IMR-90 (cell line): ENCODE measurements around the gene IFT25. TPM values are rescaled to one million over a fixed set of nuclear protein-coding genes. Genes with fewer than 3 reads are reported as not detected.

ENCODE experiments used
- ATAC-seq: fragments of 200-7000 bp; cut with Tn5 transposase; 2 replicates; pipeline ENCODE4 v1.9.1; 2020; ENCODE audit warnings: low read depth, mild to moderate bottlenecking, moderate library complexity
- BruUV-seq: library from RNA; stranded (reverse); fragments of 400-500 nt; replicated peaks from 2 replicates; lab custom pipeline; 2021; lab: Mats Ljungman, UMichigan
- CTCF ChIA-PET: fragments of 300-600 bp; formaldehyde crosslinking; extraction: SDS; loops from one replicate; lab custom pipeline; 2021; ENCODE audit warnings: antibody characterized with exemption; lab: Yijun Ruan, JAX
- POLR2A ChIA-PET: fragments of 300-600 bp; sonication (Branson Sonifier 250); formaldehyde crosslinking; loops from one replicate; lab custom pipeline; 2022; ENCODE audit warnings: antibody characterized with exemption; ENCODE audit not compliant: unreplicated experiment; lab: Charles Lee
- DNase-seq: peaks from one replicate; pipeline ENCODE4 v3.0.0; 2013
- H2AFZ ChIP-seq: replicated peaks from 2 replicates; pipeline ENCODE3; 2013; ENCODE audit warnings: low read length, mild to moderate bottlenecking; ENCODE audit not compliant: poor library complexity
- H2AK5ac ChIP-seq: 2 replicates; pipeline ENCODE4 v1.6.1; 2013; ENCODE audit warnings: low read depth, low read length, inconsistent platforms
- H2AK9ac ChIP-seq: replicated peaks from 2 replicates; pipeline ENCODE3; 2013; ENCODE audit warnings: mild to moderate bottlenecking, low read depth, low read length, moderate library complexity; ENCODE audit not compliant: poor library complexity
- H2BK120ac ChIP-seq: 2 replicates; pipeline ENCODE4 v1.6.1; 2013; ENCODE audit warnings: low read depth, low read length, inconsistent platforms
- H2BK15ac ChIP-seq: 3 replicates; pipeline ENCODE4 v1.6.1; 2013; ENCODE audit warnings: low read depth, low read length, inconsistent platforms
- H2BK20ac ChIP-seq: 2 replicates; pipeline ENCODE4 v1.6.1; 2013; ENCODE audit warnings: low read depth, mild to moderate bottlenecking, inconsistent platforms, low read length, moderate library complexity
- H2BK5ac ChIP-seq: 2 replicates; pipeline ENCODE4 v1.6.1; 2013; ENCODE audit warnings: mild to moderate bottlenecking, low read depth, low read length, inconsistent platforms; ENCODE audit not compliant: poor library complexity, severe bottlenecking
- H3K14ac ChIP-seq: replicated peaks from 2 replicates; pipeline ENCODE4 v1.6.1; 2013; ENCODE audit warnings: low read depth, low read length, inconsistent platforms
- H3K18ac ChIP-seq: 2 replicates; pipeline ENCODE4 v1.6.1; 2013; ENCODE audit warnings: low read depth, low read length, control low read depth
- H3K23ac ChIP-seq: 2 replicates; pipeline ENCODE4 v1.6.1; 2013; ENCODE audit warnings: low read depth, low read length, inconsistent platforms
- H3K27ac ChIP-seq: 2 replicates; pipeline ENCODE4 v1.5.1; 2013; ENCODE audit warnings: mild to moderate bottlenecking, control low read depth, low read length; ENCODE audit not compliant: insufficient read depth
- H3K27me3 ChIP-seq: 2 replicates; pipeline ENCODE4 v1.6.1; 2013; ENCODE audit warnings: low read length; ENCODE audit not compliant: control insufficient read depth, insufficient read depth
- H3K36me3 ChIP-seq: 2 replicates; pipeline ENCODE4 v1.6.1; 2013; ENCODE audit warnings: low read length, mixed read lengths; ENCODE audit not compliant: control insufficient read depth, insufficient read depth
- H3K4ac ChIP-seq: 2 replicates; pipeline ENCODE4 v1.6.1; 2013; ENCODE audit warnings: low read depth, low read length, inconsistent platforms
- H3K4me1 ChIP-seq: 2 replicates; pipeline ENCODE4 v1.6.1; 2013; ENCODE audit warnings: low read length, mixed read lengths; ENCODE audit not compliant: control insufficient read depth, insufficient read depth
- H3K4me2 ChIP-seq: 2 replicates; pipeline ENCODE4 v1.6.1; 2013; ENCODE audit warnings: low read depth, mild to moderate bottlenecking, control low read depth, low read length, moderate library complexity
- H3K4me3 ChIP-seq: 2 replicates; pipeline ENCODE4 v1.5.1; 2013; ENCODE audit warnings: low read depth, mild to moderate bottlenecking, control low read depth, low read length, moderate library complexity; ENCODE audit not compliant: insufficient read depth
- H3K56ac ChIP-seq: 2 replicates; pipeline ENCODE4 v1.6.1; 2013; ENCODE audit warnings: low read length, inconsistent platforms; ENCODE audit not compliant: insufficient read depth; ENCODE audit errors: extremely low read depth
- H3K79me1 ChIP-seq, 2 experiments: 2 replicates each; pipeline ENCODE4 v1.6.1; 2013; ENCODE audit warnings: low read length in 2 of 2, inconsistent platforms in 1 of 2, low read depth in 1 of 2
- H3K9ac ChIP-seq: 2 replicates; pipeline ENCODE4 v1.6.1; 2013; ENCODE audit warnings: low read depth, low read length, control low read depth
- H3K9me1 ChIP-seq: 2 replicates; pipeline ENCODE4 v1.6.1; 2013; ENCODE audit warnings: low read length, inconsistent platforms; ENCODE audit not compliant: insufficient read depth
- H3K9me3 ChIP-seq: 2 replicates; pipeline ENCODE4 v1.6.1; 2013; ENCODE audit warnings: low read length; ENCODE audit not compliant: control insufficient read depth, insufficient read depth
- H4K20me1 ChIP-seq: 2 replicates; pipeline ENCODE4 v1.6.1; 2013; ENCODE audit warnings: low read length, inconsistent platforms; ENCODE audit not compliant: insufficient read depth
- H4K5ac ChIP-seq: 2 replicates; pipeline ENCODE4 v1.6.1; 2013; ENCODE audit warnings: mild to moderate bottlenecking, low read depth, low read length, control low read depth
- H4K8ac ChIP-seq, 2 experiments: 2 replicates each; pipeline ENCODE4 v1.6.1; 2013; ENCODE audit warnings: low read depth in 2 of 2, low read length in 2 of 2, control low read depth in 1 of 2, inconsistent platforms in 1 of 2
- H4K91ac ChIP-seq: 2 replicates; pipeline ENCODE4 v1.6.1; 2013; ENCODE audit warnings: low read depth, low read length, inconsistent platforms; ENCODE audit not compliant: insufficient read depth
- BHLHE40 ChIP-seq: fragments of 150-350 bp; IDR thresholded peaks from 2 replicates; pipeline ENCODE4 v1.6.1; 2016; ENCODE audit warnings: mild to moderate bottlenecking, low read depth, low read length
- CHD1 ChIP-seq: IDR thresholded peaks from 2 replicates; pipeline ENCODE4 v1.6.1; 2012; ENCODE audit warnings: low read depth, low read length, improper control_type of control experiment
- CTCF ChIP-seq: conservative IDR thresholded peaks from 2 replicates; pipeline ENCODE4 v1.5.1; 2012; ENCODE audit warnings: mild to moderate bottlenecking, low read depth, low read length, improper control_type of control experiment
- ELK1 ChIP-seq: fragments of 150-350 bp; IDR thresholded peaks from 2 replicates; pipeline ENCODE4 v1.6.1; 2016; ENCODE audit warnings: low read depth, mild to moderate bottlenecking, low read length, moderate library complexity, borderline replicate concordance
- MAFK ChIP-seq: IDR thresholded peaks from 2 replicates; pipeline ENCODE4 v1.6.1; 2012; ENCODE audit warnings: low read depth, low read length, improper control_type of control experiment
- MAZ ChIP-seq: IDR thresholded peaks from 2 replicates; pipeline ENCODE4 v1.6.1; 2012; ENCODE audit warnings: low read depth, mild to moderate bottlenecking, low read length, improper control_type of control experiment, moderate library complexity, borderline replicate concordance
- MXI1 ChIP-seq: IDR thresholded peaks from 2 replicates; pipeline ENCODE4 v1.6.1; 2012; ENCODE audit warnings: low read depth, mild to moderate bottlenecking, low read length, moderate library complexity, borderline replicate concordance
- RFX5 ChIP-seq: IDR thresholded peaks from 2 replicates; pipeline ENCODE4 v1.8.0; 2012; ENCODE audit warnings: low read depth, mild to moderate bottlenecking, low read length, moderate library complexity
- SMC3 ChIP-seq: fragments of 150-350 bp; IDR thresholded peaks from 2 replicates; pipeline ENCODE4 v1.6.1; 2016; ENCODE audit warnings: low read depth, mild to moderate bottlenecking, antibody characterized with exemption, low read length, moderate library complexity
- WGBS, 2 experiments: methylation state at CpG; one replicate each; pipeline versions ENCODE4 v1.1.5 to v1.1.7; 2013; ENCODE audit warnings: missing lambda C conversion rate in 2 of 2; ENCODE audit not compliant: insufficient read length in 1 of 2; ENCODE audit errors: extremely low coverage in 2 of 2; 5-methylcytosine and 5-hydroxymethylcytosine counted together
- dilution Hi-C: fragments of 300-500 bp; cut with HindIII; formaldehyde crosslinking; loops from one replicate; pipeline ENCODE4 v1.14.3; 2018; ENCODE audit warnings: low sequenced_read_pairs; ENCODE audit not compliant: unreplicated experiment
- in situ Hi-C: fragments of 300-500 bp; cut with MboI; formaldehyde crosslinking; loops from 3 replicates; pipeline ENCODE4 v1.14.3; 2019; ENCODE audit warnings: low sequenced_read_pairs, inconsistent platforms, mixed read lengths
- intact Hi-C: fragments of 100-400 bp; cut with micrococcal nuclease; formaldehyde crosslinking; loops from 2 replicates; pipeline ENCODE4 v1.10.0; 2022
- polyA plus RNA-seq, 3 experiments: library from polyadenylated mRNA; depleted of rRNA; stranded (reverse); fragments of >200 nt; gene quantifications; 2 replicates each; pipeline ENCODE4 v1.2.3, GENCODE V29; 2012; ENCODE audit warnings: low replicate concordance in 1 of 3
- total RNA-seq: library from RNA; depleted of rRNA; stranded (reverse); fragments of >200 nt; gene quantifications from 2 replicates; pipeline ENCODE4 v1.2.3, GENCODE V29; 2012
- TF ChIP-seq, protein P1 (sequence below): fragments of 150-350 bp; IDR thresholded peaks from 2 replicates; pipeline ENCODE4 v1.6.1; 2017; ENCODE audit warnings: mild to moderate bottlenecking, antibody characterized with exemption, low read length, low read depth

The IFT25 gene
- total and polyA plus RNA-seq, 2 of the 4 experiments (the other 2 are of a cell fraction), result 9.1 to 38.0 TPM

DNA sequence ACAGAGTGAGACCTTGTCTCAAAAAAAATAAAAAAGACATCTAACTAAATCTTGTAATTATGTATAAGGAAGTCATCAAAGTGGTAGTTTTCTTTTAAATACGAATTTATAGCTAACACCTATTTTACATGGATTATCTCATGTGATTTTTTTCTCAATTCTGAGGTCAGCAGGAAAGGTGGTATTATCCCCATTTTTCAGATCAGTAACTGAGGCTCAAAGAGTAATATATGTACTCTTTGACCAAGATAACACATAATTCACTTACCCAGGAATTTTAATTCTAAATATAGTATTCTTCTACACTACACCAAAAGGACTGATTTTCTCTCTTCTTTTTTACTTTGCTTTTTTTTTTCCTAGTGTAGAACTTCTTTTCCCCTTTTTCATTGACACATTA, 9.1 kb downstream of the IFT25 start:
- POLR2A ChIA-PET, result no interaction called here
- no TSS peak for BruUV-seq

More for the DNA sequence above, 9.1 kb downstream of the IFT25 start:
- no peak overlapping the region for H2AFZ ChIP-seq
- no peak overlapping the region for H3K27ac ChIP-seq
- no peaks in the 10 kb centered on the region for H3K9me1 ChIP-seq
- H3K4ac ChIP-seq, result no peak overlapping the region
- ATAC-seq (no peak), DNase-seq (no peak)
- no peak overlapping the region for H3K56ac ChIP-seq
- no peak overlapping the region for H2BK15ac ChIP-seq
- intact Hi-C loops (no loop called here), in situ Hi-C loops (no loop called here), dilution Hi-C loops (no loop called here)
- no peak overlapping the region for H3K18ac ChIP-seq
- peaks cover 13 to 26% of the 10 kb centered on the region in 2 experiments for H3K79me1 ChIP-seq
- H3K23ac ChIP-seq, result no peak overlapping the region
- H3K27me3 ChIP-seq, result no peaks in the 10 kb centered on the region
- H2BK120ac ChIP-seq, result no peak overlapping the region
- peaks cover 8% of the 10 kb centered on the region for H3K36me3 ChIP-seq
- H2BK5ac ChIP-seq, result no peak overlapping the region
- H2BK20ac ChIP-seq, result no peak overlapping the region
- peaks cover 10% of the 10 kb centered on the region; the same call in 1 of the 2 replicates for H4K20me1 ChIP-seq
- no peak overlapping the region for H2AK9ac ChIP-seq
- peaks cover 16% of the 10 kb centered on the region for H3K9me3 ChIP-seq
- no peak overlapping the region for H3K14ac ChIP-seq
- no peak overlapping the region for H3K4me3 ChIP-seq
- H4K91ac ChIP-seq, result no peak overlapping the region
- CTCF ChIA-PET, result no interaction called here
- H3K4me2 ChIP-seq, result no peak overlapping the region
- H3K4me1 ChIP-seq, result peaks cover 6% of the 10 kb centered on the region; the same call in 1 of the 2 replicates
- H3K9ac ChIP-seq, result no peak overlapping the region
- H4K5ac ChIP-seq, result no peak overlapping the region
- H2AK5ac ChIP-seq, result no peak overlapping the region
- no peak overlapping the region for H4K8ac ChIP-seq
- TF ChIP-seq, protein P1, sequence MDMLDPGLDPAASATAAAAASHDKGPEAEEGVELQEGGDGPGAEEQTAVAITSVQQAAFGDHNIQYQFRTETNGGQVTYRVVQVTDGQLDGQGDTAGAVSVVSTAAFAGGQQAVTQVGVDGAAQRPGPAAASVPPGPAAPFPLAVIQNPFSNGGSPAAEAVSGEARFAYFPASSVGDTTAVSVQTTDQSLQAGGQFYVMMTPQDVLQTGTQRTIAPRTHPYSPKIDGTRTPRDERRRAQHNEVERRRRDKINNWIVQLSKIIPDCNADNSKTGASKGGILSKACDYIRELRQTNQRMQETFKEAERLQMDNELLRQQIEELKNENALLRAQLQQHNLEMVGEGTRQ, result no peak
- TF ChIP-seq RFX5 (no peak), MAFK (no peak), CHD1 (no peak), ELK1 (no peak), BHLHE40 (no peak), MAZ (no peak), SMC3 (no peak), MXI1 (no peak), CTCF (no peak)
- no CpG with 5 or more reads among the region's 1 CpG for WGBS, 2 experiments
